Fibroblast of lung (primary cell): ENCODE data around the gene ATP5F1E.

Experiments used
- CTCF ChIP-seq, 2 donors: IDR thresholded peaks in 1 of 2; conservative IDR thresholded peaks in 1 of 2; 1 replicate in 1 of 2; 2 replicates in 1 of 2; pipeline ENCODE4 v1.5.1; 2011 to 2012; ENCODE audit warnings: low read length in 2 of 2, control low read depth in 1 of 2, inconsistent platforms in 1 of 2, low read depth in 1 of 2, mild to moderate bottlenecking in 1 of 2
- EZH2 ChIP-seq: IDR thresholded peaks from 2 replicates; pipeline ENCODE4 v1.5.1; 2012; ENCODE audit warnings: low read length, control low read depth, mild to moderate bottlenecking; ENCODE audit errors: missing control alignments

GRCh38 chr20:59014680-59015389 lies 17.3 kb downstream of the ATP5F1E start:
- no peak for TF ChIP-seq CTCF (conservative IDR thresholded peaks at IDR 0.05 in 1 of 2, IDR thresholded peaks at IDR 0.05 in 1 of 2; ENCODE audit: low read depth in 1 of 2, low read length in 2 of 2)
- no peak for TF ChIP-seq EZH2
